Measurements from ENCODE around the gene OTC. TPM values are rescaled to one million over a fixed set of nuclear protein-coding genes. Genes with fewer than 3 reads are reported as not detected.

OTC gene
- not detected for total RNA-seq

- POLR2A ChIA-PET, result no interaction called here
- CTCF ChIA-PET, result no interaction called here
These were observed at the start of gene OTC for GRCh38 chrX:38352362-38352761. Gene OTC (plus strand): TSS chrX:38352604. CDS start chrX:38352697, 93 bp downstream.

GRCh38 chrX:38304010-38304409, 48.4 kb upstream of the OTC start:
- ChIA-PET POLR2A (no interaction called here), CTCF (no interaction called here)

- POLR2A ChIA-PET, result no interaction called here
- CTCF ChIA-PET, result no interaction called here
These were observed 46.4 kb upstream of the OTC start for GRCh38 chrX:38305971-38306370.

GRCh38 chrX:38311743-38312142, 40.7 kb upstream of the OTC start:
- CTCF ChIA-PET, result no interaction called here
- POLR2A ChIA-PET, result no interaction called here

- ChIA-PET CTCF (no interaction called here), POLR2A (no interaction called here)
These were observed 40.0 kb upstream of the OTC start for GRCh38 chrX:38312436-38312835.

- POLR2A ChIA-PET, result no interaction called here
- CTCF ChIA-PET, result no interaction called here
These were observed 39.2 kb upstream of the OTC start for GRCh38 chrX:38313190-38313589.

GRCh38 chrX:38315186-38315585, 37.2 kb upstream of the OTC start:
- CTCF ChIA-PET, result no interaction called here
- POLR2A ChIA-PET, result no interaction called here

- POLR2A ChIA-PET, result no interaction called here
These were observed 34.2 kb upstream of the OTC start for GRCh38 chrX:38318196-38318595.

GRCh38 chrX:38318606-38319005, 33.8 kb upstream of the OTC start:
- ChIA-PET POLR2A (no interaction called here), CTCF (no interaction called here)

More at GRCh38 chrX:38318196-38318595, 34.2 kb upstream of the OTC start:
- CTCF ChIA-PET, result no interaction called here

- ChIA-PET CTCF (no interaction called here), POLR2A (no interaction called here)
These were observed 31.6 kb upstream of the OTC start for GRCh38 chrX:38320819-38321218.

- CTCF ChIA-PET, result no interaction called here
- POLR2A ChIA-PET, result no interaction called here
These were observed 26.3 kb upstream of the OTC start for GRCh38 chrX:38326086-38326485.

- CTCF ChIA-PET, result interaction anchor here (1.0 to 1.7 kb wide), 2 partner anchors 16 to 21 kb away, joined by 4 read pairs; no protein-coding TSS in a partner anchor
- POLR2A ChIA-PET, result interaction anchor here (0.6 to 0.7 kb wide), 2 partner anchors 62 to 236 kb away, joined by 3 to 4 read pairs; no protein-coding TSS in a partner anchor
These were observed 25.2 kb upstream of the OTC start, which contains the start of gene RPGR for GRCh38 chrX:38327007-38327774. Gene RPGR (minus strand): TSS chrX:38327509. CDS start chrX:38327367, 142 bp downstream.

- POLR2A ChIA-PET, result no interaction called here
- CTCF ChIA-PET, result interaction anchor here (1.0 to 1.7 kb wide), 2 partner anchors 15 to 20 kb away, joined by 4 read pairs; no protein-coding TSS in a partner anchor
These were observed 24.7 kb upstream of the OTC start for GRCh38 chrX:38327775-38328081.

- POLR2A ChIA-PET, result no interaction called here
These were observed 19.9 kb upstream of the OTC start for GRCh38 chrX:38332505-38332904.

GRCh38 chrX:38335382-38335781, 17.0 kb upstream of the OTC start:
- CTCF ChIA-PET, result no interaction called here
- POLR2A ChIA-PET, result no interaction called here

More at GRCh38 chrX:38332505-38332904, 19.9 kb upstream of the OTC start:
- CTCF ChIA-PET, result no interaction called here

- ChIA-PET CTCF (no interaction called here), POLR2A (no interaction called here)
These were observed 15.7 kb upstream of the OTC start for GRCh38 chrX:38336538-38337240.

- ChIA-PET POLR2A (no interaction called here), CTCF (no interaction called here)
These were observed 11.0 kb upstream of the OTC start for GRCh38 chrX:38341442-38341841.

- ChIA-PET CTCF (interaction anchor here (1.6 kb wide), 1 partner anchor 16 kb away, joined by 4 read pairs; the partner anchor contains the start of gene RPGR), POLR2A (no interaction called here)
These were observed 9.3 kb upstream of the OTC start for GRCh38 chrX:38342853-38343778.

- CTCF ChIA-PET, result no interaction called here
- POLR2A ChIA-PET, result no interaction called here
These were observed 6.3 kb upstream of the OTC start for GRCh38 chrX:38346150-38346549.

- ChIA-PET CTCF (interaction anchor here (1.4 kb wide), 1 partner anchor 20 kb away, joined by 4 read pairs; the partner anchor contains the start of gene RPGR), POLR2A (no interaction called here)
These were observed 5.3 kb upstream of the OTC start for GRCh38 chrX:38347136-38347535.

Data from activated CD8-positive, alpha-beta memory T cell treated with anti-CD3 and anti-CD28 coated beads for 36 hours (primary cell).